H1 (cell line): Measurements from ENCODE around the gene NSUN2. TPM values are rescaled to one million over a fixed set of nuclear protein-coding genes. Genes with fewer than 3 reads are reported as not detected.

Experiments used
- JUN ChIP-seq: IDR thresholded peaks from 2 replicates; pipeline ENCODE4 v1.6.1; 2011; ENCODE audit warnings: low read depth, mild to moderate bottlenecking, improper control_type of control experiment, low read length
- MAFK ChIP-seq: IDR thresholded peaks from 2 replicates; pipeline ENCODE4 v1.6.1; 2012; ENCODE audit warnings: low read depth, mild to moderate bottlenecking, improper control_type of control experiment, low read length
- ZNF274 ChIP-seq: IDR thresholded peaks from 2 replicates; pipeline ENCODE4 v1.7.0; 2012; ENCODE audit warnings: low read length, borderline replicate concordance; ENCODE audit errors: extremely low read depth
- polyA plus RNA-seq, 7 experiments: library from polyadenylated mRNA; depleted of rRNA in 3 of 7; stranded (reverse) in 5 of 7; unstranded in 2 of 7; fragments of >200 nt in 5 of 7; fragments of 200-250 nt in 2 of 7; gene quantifications; 1 replicate in 5 of 7; 2 replicates in 1 of 7; 4 replicates in 1 of 7; pipeline versions ENCODE4 v1.2.1 to v1.2.3, GENCODE V29; 2011 to 2013; ENCODE audit warnings: missing spikeins in 2 of 7, mixed read lengths in 2 of 7
- total RNA-seq: library from RNA; stranded (reverse); fragmentation: NEBNext Ultra II Directional; extraction: Animal tissue kit (Norgen Biotek cat#: 25700); gene quantifications from 2 replicates; pipeline ENCODE4 v1.2.1, GENCODE V29; 2021
- TF ChIP-seq, protein P1 (sequence below): fragments of 300-600 bp; sonication (generic); IDR thresholded peaks from 2 replicates; pipeline ENCODE4 v1.7.1; 2012; ENCODE audit warnings: low read length, moderate library complexity, mild to moderate bottlenecking, inconsistent platforms; ENCODE audit not compliant: insufficient replicate concordance

NSUN2 gene
- total and polyA plus RNA-seq, 2 of the 8 experiments (the other 6 are each of a cell fraction or from before 2014, with no cell fraction given): 47.3 to 94.7 TPM

- TF ChIP-seq, protein P1, sequence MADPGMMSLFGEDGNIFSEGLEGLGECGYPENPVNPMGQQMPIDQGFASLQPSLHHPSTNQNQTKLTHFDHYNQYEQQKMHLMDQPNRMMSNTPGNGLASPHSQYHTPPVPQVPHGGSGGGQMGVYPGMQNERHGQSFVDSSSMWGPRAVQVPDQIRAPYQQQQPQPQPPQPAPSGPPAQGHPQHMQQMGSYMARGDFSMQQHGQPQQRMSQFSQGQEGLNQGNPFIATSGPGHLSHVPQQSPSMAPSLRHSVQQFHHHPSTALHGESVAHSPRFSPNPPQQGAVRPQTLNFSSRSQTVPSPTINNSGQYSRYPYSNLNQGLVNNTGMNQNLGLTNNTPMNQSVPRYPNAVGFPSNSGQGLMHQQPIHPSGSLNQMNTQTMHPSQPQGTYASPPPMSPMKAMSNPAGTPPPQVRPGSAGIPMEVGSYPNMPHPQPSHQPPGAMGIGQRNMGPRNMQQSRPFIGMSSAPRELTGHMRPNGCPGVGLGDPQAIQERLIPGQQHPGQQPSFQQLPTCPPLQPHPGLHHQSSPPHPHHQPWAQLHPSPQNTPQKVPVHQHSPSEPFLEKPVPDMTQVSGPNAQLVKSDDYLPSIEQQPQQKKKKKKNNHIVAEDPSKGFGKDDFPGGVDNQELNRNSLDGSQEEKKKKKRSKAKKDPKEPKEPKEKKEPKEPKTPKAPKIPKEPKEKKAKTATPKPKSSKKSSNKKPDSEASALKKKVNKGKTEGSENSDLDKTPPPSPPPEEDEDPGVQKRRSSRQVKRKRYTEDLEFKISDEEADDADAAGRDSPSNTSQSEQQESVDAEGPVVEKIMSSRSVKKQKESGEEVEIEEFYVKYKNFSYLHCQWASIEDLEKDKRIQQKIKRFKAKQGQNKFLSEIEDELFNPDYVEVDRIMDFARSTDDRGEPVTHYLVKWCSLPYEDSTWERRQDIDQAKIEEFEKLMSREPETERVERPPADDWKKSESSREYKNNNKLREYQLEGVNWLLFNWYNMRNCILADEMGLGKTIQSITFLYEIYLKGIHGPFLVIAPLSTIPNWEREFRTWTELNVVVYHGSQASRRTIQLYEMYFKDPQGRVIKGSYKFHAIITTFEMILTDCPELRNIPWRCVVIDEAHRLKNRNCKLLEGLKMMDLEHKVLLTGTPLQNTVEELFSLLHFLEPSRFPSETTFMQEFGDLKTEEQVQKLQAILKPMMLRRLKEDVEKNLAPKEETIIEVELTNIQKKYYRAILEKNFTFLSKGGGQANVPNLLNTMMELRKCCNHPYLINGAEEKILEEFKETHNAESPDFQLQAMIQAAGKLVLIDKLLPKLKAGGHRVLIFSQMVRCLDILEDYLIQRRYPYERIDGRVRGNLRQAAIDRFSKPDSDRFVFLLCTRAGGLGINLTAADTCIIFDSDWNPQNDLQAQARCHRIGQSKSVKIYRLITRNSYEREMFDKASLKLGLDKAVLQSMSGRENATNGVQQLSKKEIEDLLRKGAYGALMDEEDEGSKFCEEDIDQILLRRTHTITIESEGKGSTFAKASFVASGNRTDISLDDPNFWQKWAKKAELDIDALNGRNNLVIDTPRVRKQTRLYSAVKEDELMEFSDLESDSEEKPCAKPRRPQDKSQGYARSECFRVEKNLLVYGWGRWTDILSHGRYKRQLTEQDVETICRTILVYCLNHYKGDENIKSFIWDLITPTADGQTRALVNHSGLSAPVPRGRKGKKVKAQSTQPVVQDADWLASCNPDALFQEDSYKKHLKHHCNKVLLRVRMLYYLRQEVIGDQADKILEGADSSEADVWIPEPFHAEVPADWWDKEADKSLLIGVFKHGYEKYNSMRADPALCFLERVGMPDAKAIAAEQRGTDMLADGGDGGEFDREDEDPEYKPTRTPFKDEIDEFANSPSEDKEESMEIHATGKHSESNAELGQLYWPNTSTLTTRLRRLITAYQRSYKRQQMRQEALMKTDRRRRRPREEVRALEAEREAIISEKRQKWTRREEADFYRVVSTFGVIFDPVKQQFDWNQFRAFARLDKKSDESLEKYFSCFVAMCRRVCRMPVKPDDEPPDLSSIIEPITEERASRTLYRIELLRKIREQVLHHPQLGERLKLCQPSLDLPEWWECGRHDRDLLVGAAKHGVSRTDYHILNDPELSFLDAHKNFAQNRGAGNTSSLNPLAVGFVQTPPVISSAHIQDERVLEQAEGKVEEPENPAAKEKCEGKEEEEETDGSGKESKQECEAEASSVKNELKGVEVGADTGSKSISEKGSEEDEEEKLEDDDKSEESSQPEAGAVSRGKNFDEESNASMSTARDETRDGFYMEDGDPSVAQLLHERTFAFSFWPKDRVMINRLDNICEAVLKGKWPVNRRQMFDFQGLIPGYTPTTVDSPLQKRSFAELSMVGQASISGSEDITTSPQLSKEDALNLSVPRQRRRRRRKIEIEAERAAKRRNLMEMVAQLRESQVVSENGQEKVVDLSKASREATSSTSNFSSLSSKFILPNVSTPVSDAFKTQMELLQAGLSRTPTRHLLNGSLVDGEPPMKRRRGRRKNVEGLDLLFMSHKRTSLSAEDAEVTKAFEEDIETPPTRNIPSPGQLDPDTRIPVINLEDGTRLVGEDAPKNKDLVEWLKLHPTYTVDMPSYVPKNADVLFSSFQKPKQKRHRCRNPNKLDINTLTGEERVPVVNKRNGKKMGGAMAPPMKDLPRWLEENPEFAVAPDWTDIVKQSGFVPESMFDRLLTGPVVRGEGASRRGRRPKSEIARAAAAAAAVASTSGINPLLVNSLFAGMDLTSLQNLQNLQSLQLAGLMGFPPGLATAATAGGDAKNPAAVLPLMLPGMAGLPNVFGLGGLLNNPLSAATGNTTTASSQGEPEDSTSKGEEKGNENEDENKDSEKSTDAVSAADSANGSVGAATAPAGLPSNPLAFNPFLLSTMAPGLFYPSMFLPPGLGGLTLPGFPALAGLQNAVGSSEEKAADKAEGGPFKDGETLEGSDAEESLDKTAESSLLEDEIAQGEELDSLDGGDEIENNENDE: no peak
- TF ChIP-seq JUN: no peak
- TF ChIP-seq ZNF274: no peak
- no peak for TF ChIP-seq MAFK
Measured at GRCh38 chr5:6656680-6657079, 23.8 kb upstream of the NSUN2 start (continued).
